A673 (cell line): ENCODE data around the gene CDK5R2. TPM values are rescaled to one million over a fixed set of nuclear protein-coding genes. Genes with fewer than 3 reads are reported as not detected.

Experiments used
- BruUV-seq: library from RNA; stranded (reverse); fragments of 400-500 nt; replicated peaks from 2 replicates; lab custom pipeline; 2021; lab: Mats Ljungman, UMichigan
- CTCF ChIA-PET: fragments of 300-600 bp; sonication (Branson Sonifier 250); formaldehyde crosslinking; loops from one replicate; lab custom pipeline; 2022; ENCODE audit warnings: antibody characterized with exemption; lab: Charles Lee
- POLR2A ChIA-PET: fragments of 300-600 bp; sonication (Branson Sonifier 250); formaldehyde crosslinking; loops from one replicate; lab custom pipeline; 2022; ENCODE audit warnings: antibody characterized with exemption; ENCODE audit not compliant: low non-redundant PET; lab: Charles Lee
- DNase-seq: peaks from one replicate; pipeline ENCODE4 v3.0.0-alpha.2; 2015; ENCODE audit warnings: low spot score
- H3K27ac ChIP-seq: fragments of 200-600 bp; sonication (generic); 2 replicates; pipeline ENCODE4 v1.5.1; 2016; ENCODE audit warnings: mixed run types, low read depth, mild to moderate bottlenecking, mixed read lengths, antibody characterized with exemption, low read length; ENCODE audit not compliant: poor library complexity, severe bottlenecking
- H3K27me3 ChIP-seq: fragments of 200-600 bp; sonication (generic); replicated peaks from 2 replicates; pipeline ENCODE4 v1.6.1; 2017; ENCODE audit warnings: mixed run types, low read depth, mild to moderate bottlenecking, mixed read lengths, antibody characterized with exemption, low read length; ENCODE audit not compliant: insufficient read depth, poor library complexity
- H3K36me3 ChIP-seq: fragments of 200-600 bp; sonication (generic); 2 replicates; pipeline ENCODE4 v1.6.1; 2016; ENCODE audit warnings: mixed run types, mild to moderate bottlenecking, mixed read lengths, antibody characterized with exemption, low read length; ENCODE audit not compliant: insufficient read depth, poor library complexity, severe bottlenecking
- H3K4me1 ChIP-seq: fragments of 200-600 bp; sonication (generic); 2 replicates; pipeline ENCODE4 v1.6.1; 2017; ENCODE audit warnings: mixed run types, mild to moderate bottlenecking, mixed read lengths, antibody characterized with exemption, low read length; ENCODE audit not compliant: insufficient read depth, poor library complexity, severe bottlenecking
- H3K4me3 ChIP-seq: fragments of 200-600 bp; sonication (generic); 2 replicates; pipeline ENCODE4 v1.5.1; 2016; ENCODE audit warnings: low read depth, mixed run types, mild to moderate bottlenecking, mixed read lengths, low read length; ENCODE audit not compliant: poor library complexity, severe bottlenecking
- H3K9me3 ChIP-seq: fragments of 200-600 bp; sonication (generic); 2 replicates; pipeline ENCODE4 v1.6.1; 2016; ENCODE audit warnings: mixed run types, low read depth, mild to moderate bottlenecking, mixed read lengths, antibody characterized with exemption, low read length; ENCODE audit not compliant: poor library complexity, severe bottlenecking
- EZH2 ChIP-seq: fragments of 200-600 bp; sonication (generic); IDR thresholded peaks from 2 replicates; pipeline ENCODE4 v1.6.1; 2017; ENCODE audit warnings: borderline replicate concordance, low read depth, mild to moderate bottlenecking, mixed read lengths, antibody characterized with exemption, low read length; ENCODE audit not compliant: poor library complexity, severe bottlenecking
- intact Hi-C: fragments of 100-400 bp; cut with micrococcal nuclease; formaldehyde crosslinking; loops from one replicate; pipeline ENCODE4 v1.10.0; 2022; ENCODE audit not compliant: unreplicated experiment
- total RNA-seq: library from RNA; stranded (reverse); gene quantifications from 2 replicates; pipeline ENCODE4 v1.2.3, GENCODE V29; 2021
- TF ChIP-seq, protein P1 (sequence below): fragments of 300-800, 200-600 bp; sonication (generic); conservative IDR thresholded peaks from 2 replicates; pipeline ENCODE4 v1.5.1; 2017; ENCODE audit warnings: low read depth, mild to moderate bottlenecking, antibody characterized with exemption, low read length, moderate library complexity, mixed read lengths

CDK5R2 gene
- total RNA-seq, 1 experiment from 2014 or later = 0.37 TPM

DNA sequence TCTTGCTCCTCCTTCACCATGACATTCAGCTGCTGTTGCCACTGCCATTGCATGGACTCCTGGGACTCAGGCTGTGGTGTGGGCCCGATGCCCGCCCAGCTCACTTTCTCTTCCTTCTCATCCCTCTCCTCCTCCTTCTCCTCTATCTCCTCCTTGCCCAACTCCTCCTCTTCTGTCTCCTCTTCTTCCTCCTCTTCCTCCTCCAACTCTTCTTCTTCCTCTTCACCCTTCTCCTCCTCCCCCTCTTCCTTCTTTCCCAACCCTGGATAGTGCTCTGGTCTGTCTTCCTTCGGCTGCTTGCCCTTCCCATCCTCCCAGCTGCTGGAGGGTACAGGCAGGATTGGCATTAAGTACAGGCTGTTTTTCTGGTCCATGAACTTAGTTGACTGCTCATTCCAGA, 44.5 kb downstream of the CDK5R2 start:
- ChIA-PET POLR2A (no interaction called here), CTCF (interaction anchor here (0.6 kb wide), 1 partner anchor 12 kb away, joined by 3 read pairs; no protein-coding TSS in a partner anchor)
- no peak for DNase-seq
- peaks cover 46% of the 10 kb centered on the region for H3K27me3 ChIP-seq
- intact Hi-C loops = no loop called here
- H3K27ac ChIP-seq = no peak overlapping the region
- no peaks in the 10 kb centered on the region for H3K36me3 ChIP-seq
- H3K4me3 ChIP-seq = no peak overlapping the region
- BruUV-seq = no TSS peak
- no peaks in the 10 kb centered on the region for H3K9me3 ChIP-seq
- no peak for TF ChIP-seq EZH2
- TF ChIP-seq, protein P1, sequence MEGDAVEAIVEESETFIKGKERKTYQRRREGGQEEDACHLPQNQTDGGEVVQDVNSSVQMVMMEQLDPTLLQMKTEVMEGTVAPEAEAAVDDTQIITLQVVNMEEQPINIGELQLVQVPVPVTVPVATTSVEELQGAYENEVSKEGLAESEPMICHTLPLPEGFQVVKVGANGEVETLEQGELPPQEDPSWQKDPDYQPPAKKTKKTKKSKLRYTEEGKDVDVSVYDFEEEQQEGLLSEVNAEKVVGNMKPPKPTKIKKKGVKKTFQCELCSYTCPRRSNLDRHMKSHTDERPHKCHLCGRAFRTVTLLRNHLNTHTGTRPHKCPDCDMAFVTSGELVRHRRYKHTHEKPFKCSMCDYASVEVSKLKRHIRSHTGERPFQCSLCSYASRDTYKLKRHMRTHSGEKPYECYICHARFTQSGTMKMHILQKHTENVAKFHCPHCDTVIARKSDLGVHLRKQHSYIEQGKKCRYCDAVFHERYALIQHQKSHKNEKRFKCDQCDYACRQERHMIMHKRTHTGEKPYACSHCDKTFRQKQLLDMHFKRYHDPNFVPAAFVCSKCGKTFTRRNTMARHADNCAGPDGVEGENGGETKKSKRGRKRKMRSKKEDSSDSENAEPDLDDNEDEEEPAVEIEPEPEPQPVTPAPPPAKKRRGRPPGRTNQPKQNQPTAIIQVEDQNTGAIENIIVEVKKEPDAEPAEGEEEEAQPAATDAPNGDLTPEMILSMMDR = no peak
- H3K4me1 ChIP-seq = peaks cover 15% of the 10 kb centered on the region

DNA sequence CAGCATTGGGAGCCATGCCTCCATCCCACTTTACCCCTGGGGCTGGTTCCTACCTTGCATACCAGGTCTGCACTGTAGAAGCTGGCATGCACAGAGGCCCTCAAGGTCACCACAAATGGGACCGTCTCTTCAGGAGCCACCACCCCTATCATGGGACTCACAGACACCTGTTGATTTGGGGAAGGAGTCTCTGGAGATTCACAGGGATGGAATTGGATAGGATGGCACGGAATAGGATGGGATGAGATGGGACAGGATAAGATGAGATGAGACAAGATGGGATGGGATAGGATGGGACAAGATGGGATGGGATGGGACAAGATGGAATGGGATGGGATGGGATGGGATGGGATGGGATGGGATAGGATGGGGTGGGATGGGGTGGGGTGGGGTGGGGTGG, 49.8 kb downstream of the CDK5R2 start:
- Histone ChIP-seq H3K27ac (no peak overlapping the region), H3K27me3 (peaks cover under 1% of the 10 kb centered on the region), H3K36me3 (no peaks in the 10 kb centered on the region), H3K9me3 (no peaks in the 10 kb centered on the region), H3K4me3 (no peak overlapping the region), H3K4me1 (no peaks in the 10 kb centered on the region)
- TF ChIP-seq EZH2 = no peak
- TF ChIP-seq, protein P1 = no peak
- no TSS peak for BruUV-seq
- POLR2A ChIA-PET = no interaction called here
- CTCF ChIA-PET = no interaction called here
- intact Hi-C loops = no loop called here
- no peak for DNase-seq

DNA sequence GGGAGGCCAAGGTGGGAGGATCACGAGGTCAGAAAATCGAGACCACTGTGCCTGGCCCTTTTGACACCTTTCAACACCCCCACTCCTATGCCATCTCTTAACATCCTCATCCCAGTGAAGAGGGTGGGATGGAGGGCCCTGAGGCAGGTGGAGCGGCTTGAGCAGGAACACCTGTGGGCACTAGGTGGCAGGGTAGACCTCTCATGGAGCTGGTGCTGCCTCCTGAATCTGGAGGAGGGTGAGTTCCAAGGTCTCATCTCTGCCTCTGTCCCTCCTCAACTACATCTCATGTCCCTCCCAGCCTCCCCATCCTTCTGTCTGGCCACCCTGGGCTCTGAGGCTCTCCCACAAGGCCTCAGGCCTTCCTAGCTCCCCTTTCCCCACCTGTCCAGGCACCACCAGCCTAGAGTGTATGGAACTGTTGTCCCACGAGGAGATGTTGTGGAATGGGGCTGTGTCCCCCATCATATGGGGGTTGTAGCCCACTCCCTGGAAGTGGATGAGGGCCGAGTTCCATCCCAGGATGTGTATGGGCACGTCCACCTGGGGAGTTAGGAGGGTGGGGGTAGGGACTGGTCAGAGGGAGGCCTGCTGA, 50.8 kb downstream of the CDK5R2 start:
- intact Hi-C loops = no loop called here
- CTCF ChIA-PET = interaction anchor here (0.6 to 1.7 kb wide), 4 partner anchors 8 to 50 kb away, joined by 3 to 8 read pairs (median 5); no protein-coding TSS in a partner anchor

More for the DNA sequence above, 50.8 kb downstream of the CDK5R2 start:
- Histone ChIP-seq H3K27ac (no peak overlapping the region), H3K9me3 (no peaks in the 10 kb centered on the region), H3K4me3 (no peak overlapping the region), H3K4me1 (no peaks in the 10 kb centered on the region), H3K36me3 (no peaks in the 10 kb centered on the region), H3K27me3 (no peaks in the 10 kb centered on the region)
- no TSS peak for BruUV-seq
- POLR2A ChIA-PET = interaction anchor here (0.6 kb wide), 1 partner anchor 11 kb away, joined by 6 read pairs; no protein-coding TSS in a partner anchor
- no peak for TF ChIP-seq EZH2
- TF ChIP-seq, protein P1 = peak; percentile 31; the same call in 1 of the 2 replicates
- DNase-seq = no peak
